ENCODE results near the gene ERC1.
A peak's percentile ranks its signal among the peaks of the same experiment; 100 is the strongest.

The ERC1 gene

GRCh38 chr12:1418144-1418543, 427.1 kb downstream of the ERC1 start:
- no peak for DNase-seq

- no peak for DNase-seq
Observed at GRCh38 chr12:1419849-1420371, 428.9 kb downstream of the ERC1 start.

- DNase-seq, result peak; percentile 19 to 58
Observed at GRCh38 chr12:1421091-1421846, 430.2 kb downstream of the ERC1 start.

- no peak for DNase-seq
Observed at GRCh38 chr12:1422604-1423315, 431.7 kb downstream of the ERC1 start.

- no peak for DNase-seq
Observed at GRCh38 chr12:1424674-1425395, 433.8 kb downstream of the ERC1 start.

- DNase-seq, result no peak
Observed at GRCh38 chr12:1425396-1425729, 434.3 kb downstream of the ERC1 start.

- no peak for DNase-seq
Observed at GRCh38 chr12:1428671-1429070, 437.6 kb downstream of the ERC1 start.

GRCh38 chr12:1429980-1430379, 439.0 kb downstream of the ERC1 start:
- DNase-seq, result peak; percentile 62

GRCh38 chr12:1434296-1434955, 443.4 kb downstream of the ERC1 start:
- no peak for DNase-seq

- no peak for DNase-seq
Observed at GRCh38 chr12:1435044-1435443, 444.0 kb downstream of the ERC1 start.

GRCh38 chr12:1435456-1435855, 444.4 kb downstream of the ERC1 start:
- DNase-seq, result no peak

- DNase-seq, result no peak
Observed at GRCh38 chr12:1436015-1436414, 445.0 kb downstream of the ERC1 start.

GRCh38 chr12:1436981-1437380, 446.0 kb downstream of the ERC1 start:
- no peak for DNase-seq

- no peak for DNase-seq
Observed at GRCh38 chr12:1439201-1439600, 448.2 kb downstream of the ERC1 start.

- DNase-seq, result no peak
Observed at GRCh38 chr12:1439687-1440086, 448.7 kb downstream of the ERC1 start.

- DNase-seq, result no peak
Observed at GRCh38 chr12:1443421-1444141, 452.6 kb downstream of the ERC1 start.

GRCh38 chr12:1444142-1444516, 453.1 kb downstream of the ERC1 start:
- no peak for DNase-seq

- DNase-seq, result no peak
Observed at GRCh38 chr12:1445807-1446206, 454.8 kb downstream of the ERC1 start.

GRCh38 chr12:1448336-1448735, 457.3 kb downstream of the ERC1 start:
- DNase-seq, result no peak

GRCh38 chr12:1453810-1454209, 462.8 kb downstream of the ERC1 start:
- DNase-seq, result no peak

- DNase-seq, result no peak
Observed at GRCh38 chr12:1456885-1457284, 465.9 kb downstream of the ERC1 start.

- DNase-seq, result no peak
Observed at GRCh38 chr12:1457901-1458300, 466.9 kb downstream of the ERC1 start.

Data from inflammatory macrophage (primary cell).